CD4-positive, alpha-beta T cell treated with Interleukin-17A for 4 hours (primary cell): ENCODE data around the gene SPOCK1.

Experiments
- DNase-seq: peaks from one replicate; pipeline ENCODE4 v3.0.0-alpha.2; 2020; ENCODE audit warnings: mixed read lengths

SPOCK1 gene

GRCh38 chr5:137040641-137041340 is 458.3 kb downstream of the SPOCK1 start:
- DNase-seq = no peak

GRCh38 chr5:137040024-137040423 is 459.1 kb downstream of the SPOCK1 start:
- no peak for DNase-seq

GRCh38 chr5:137037848-137038247 is 461.3 kb downstream of the SPOCK1 start:
- DNase-seq = no peak

GRCh38 chr5:137036640-137037039 is 462.5 kb downstream of the SPOCK1 start:
- no peak for DNase-seq

- no peak for DNase-seq
These were observed 463.6 kb downstream of the SPOCK1 start for GRCh38 chr5:137035480-137035878.

- DNase-seq = no peak
These were observed 464.2 kb downstream of the SPOCK1 start for GRCh38 chr5:137034764-137035479.

- DNase-seq = no peak
These were observed 464.9 kb downstream of the SPOCK1 start for GRCh38 chr5:137034213-137034612.

- no peak for DNase-seq
These were observed 466.2 kb downstream of the SPOCK1 start for GRCh38 chr5:137032929-137033328.

- DNase-seq = no peak
These were observed 471.4 kb downstream of the SPOCK1 start for GRCh38 chr5:137027758-137028157.

- DNase-seq = no peak
These were observed 472.8 kb downstream of the SPOCK1 start for GRCh38 chr5:137026296-137026695.

- no peak for DNase-seq
These were observed 475.1 kb downstream of the SPOCK1 start for GRCh38 chr5:137024044-137024443.

- no peak for DNase-seq
These were observed 475.8 kb downstream of the SPOCK1 start for GRCh38 chr5:137023371-137023770.

GRCh38 chr5:137022725-137023124 is 476.4 kb downstream of the SPOCK1 start:
- no peak for DNase-seq

GRCh38 chr5:137022043-137022442 is 477.1 kb downstream of the SPOCK1 start:
- DNase-seq = no peak

- no peak for DNase-seq
These were observed 479.9 kb downstream of the SPOCK1 start for GRCh38 chr5:137019229-137019628.

- DNase-seq = no peak
These were observed 482.3 kb downstream of the SPOCK1 start for GRCh38 chr5:137016783-137017324.

- no peak for DNase-seq
These were observed 483.5 kb downstream of the SPOCK1 start for GRCh38 chr5:137015540-137016116.

GRCh38 chr5:137014731-137015130 is 484.4 kb downstream of the SPOCK1 start:
- no peak for DNase-seq

GRCh38 chr5:137010226-137010625 is 488.9 kb downstream of the SPOCK1 start:
- DNase-seq = no peak

- no peak for DNase-seq
These were observed 494.8 kb downstream of the SPOCK1 start for GRCh38 chr5:137004279-137004678.

- no peak for DNase-seq
These were observed 498.0 kb downstream of the SPOCK1 start for GRCh38 chr5:137001026-137001569.

- no peak for DNase-seq
These were observed 499.3 kb downstream of the SPOCK1 start for GRCh38 chr5:136999787-137000186.

GRCh38 chr5:136998854-136999357 is 500.2 kb downstream of the SPOCK1 start:
- no peak for DNase-seq
